Stimulated activated CD8-positive, alpha-beta memory T cell treated with anti-CD3 and anti-CD28 coated beads, Interleukin-4, amount 100 ng/mL, for 24 hours (primary cell): ENCODE measurements around the gene ADGRF3.
"Not testable (repeated sequence)": the region's sequence is repeated elsewhere in the genome, so short reads cannot be mapped to it uniquely, and the experiment has no call there.

Experiments
- DNase-seq: peaks from one replicate; pipeline ENCODE4 v3.0.0-alpha.2; 2020; ENCODE audit warnings: low read depth

The ADGRF3 gene

GRCh38 chr2:26347286-26347865 is 787 bp upstream of the ADGRF3 start:
- no peak for DNase-seq

- peak; percentile 98 for DNase-seq
Measured at GRCh38 chr2:26345545-26346453, 790 bp downstream of the ADGRF3 start, which contains the start of gene SELENOI. Gene SELENOI (plus strand): TSS chr2:26346143. CDS start chr2:26346233, 90 bp downstream.

GRCh38 chr2:26345283-26345544 is 1.4 kb downstream of the ADGRF3 start:
- no peak for DNase-seq

- no peak for DNase-seq
Measured at GRCh38 chr2:26344581-26345282, 1.9 kb downstream of the ADGRF3 start.

GRCh38 chr2:26340831-26341230 is 5.8 kb downstream of the ADGRF3 start:
- no peak for DNase-seq

- no peak for DNase-seq
Measured at GRCh38 chr2:26337298-26337697, 9.3 kb downstream of the ADGRF3 start.

GRCh38 chr2:26336719-26337118 is 9.9 kb downstream of the ADGRF3 start:
- DNase-seq, result no peak

GRCh38 chr2:26335231-26335630 is 11.4 kb downstream of the ADGRF3 start:
- DNase-seq, result no peak

GRCh38 chr2:26333293-26333692 is 13.3 kb downstream of the ADGRF3 start:
- DNase-seq, result no peak

- not testable (repeated sequence) for DNase-seq
Measured at GRCh38 chr2:26331321-26331720, 15.3 kb downstream of the ADGRF3 start.

GRCh38 chr2:26330604-26331003 is 16.0 kb downstream of the ADGRF3 start:
- no peak for DNase-seq

GRCh38 chr2:26330114-26330549 is 16.5 kb downstream of the ADGRF3 start:
- peak; percentile 71 for DNase-seq

- not testable (repeated sequence) for DNase-seq
Measured at GRCh38 chr2:26329083-26329482, 17.5 kb downstream of the ADGRF3 start.

GRCh38 chr2:26327291-26328272 is 19.0 kb downstream of the ADGRF3 start:
- DNase-seq, result no peak

- DNase-seq, result no peak
Measured at GRCh38 chr2:26326514-26326913, 20.1 kb downstream of the ADGRF3 start.

GRCh38 chr2:26325851-26326250 is 20.7 kb downstream of the ADGRF3 start:
- DNase-seq, result no peak

GRCh38 chr2:26324903-26325302 is 21.7 kb downstream of the ADGRF3 start:
- no peak for DNase-seq

GRCh38 chr2:26324479-26324878 is 22.1 kb downstream of the ADGRF3 start:
- not testable (repeated sequence) for DNase-seq

- DNase-seq, result no peak
Measured at GRCh38 chr2:26318950-26319349, 27.6 kb downstream of the ADGRF3 start.

- no peak for DNase-seq
Measured at GRCh38 chr2:26317377-26318105, 29.0 kb downstream of the ADGRF3 start.

GRCh38 chr2:26316845-26317244 is 29.7 kb downstream of the ADGRF3 start:
- DNase-seq, result no peak
